Activated T-helper 1 cell treated with anti-CD3 and anti-CD28 coated beads, Interleukin-12 subunit alpha, Interleukin-12 subunit beta, Interleukin-2, Interleukin-4 antibody, amounts not matched to agents 30 ng/mL and 10 ng/mL and 1 ng/mL, durations not matched to agents 14 hours and 24 hours and 36 hours (primary cell): Measurements from ENCODE around the gene UPF2. TPM values are rescaled to one million over a fixed set of nuclear protein-coding genes. Genes with fewer than 3 reads are reported as not detected.
"Not testable (repeated sequence)": the region's sequence is repeated elsewhere in the genome, so short reads cannot be mapped to it uniquely, and the experiment has no call there.

Experiments
- DNase-seq: peaks from one replicate; pipeline ENCODE4 v3.0.0; 2021; ENCODE audit warnings: low spot score
- H3K27ac Mint-ChIP-seq: one replicate; pipeline ENCODE4 v1.8.0; 2021; ENCODE audit warnings: mild to moderate bottlenecking, mixed read lengths
- H3K27me3 Mint-ChIP-seq: one replicate; pipeline ENCODE4 v1.8.0; 2022; ENCODE audit warnings: mild to moderate bottlenecking, moderate library complexity, mixed read lengths; ENCODE audit not compliant: insufficient read depth
- H3K36me3 Mint-ChIP-seq: one replicate; pipeline ENCODE4 v1.8.0; 2021; ENCODE audit warnings: low read depth, mixed read lengths
- H3K4me1 Mint-ChIP-seq: one replicate; pipeline ENCODE4 v1.8.0; 2021; ENCODE audit warnings: low read depth, mixed read lengths
- H3K4me3 Mint-ChIP-seq: one replicate; pipeline ENCODE4 v1.8.0; 2021; ENCODE audit warnings: mild to moderate bottlenecking, moderate library complexity, mixed read lengths
- H3K9me3 Mint-ChIP-seq: one replicate; pipeline ENCODE4 v1.8.0; 2021; ENCODE audit warnings: mixed read lengths
- intact Hi-C: fragments of 100-400 bp; cut with micrococcal nuclease; formaldehyde crosslinking; loops from one replicate; pipeline ENCODE4 v1.15.1; 2024
- total RNA-seq: library from RNA; stranded (reverse); gene quantifications from 2 replicates; pipeline ENCODE4 v1.2.3, GENCODE V29; 2022

The UPF2 gene
- total RNA-seq, 1 donor from 2014 or later: 43.6 TPM

DNA sequence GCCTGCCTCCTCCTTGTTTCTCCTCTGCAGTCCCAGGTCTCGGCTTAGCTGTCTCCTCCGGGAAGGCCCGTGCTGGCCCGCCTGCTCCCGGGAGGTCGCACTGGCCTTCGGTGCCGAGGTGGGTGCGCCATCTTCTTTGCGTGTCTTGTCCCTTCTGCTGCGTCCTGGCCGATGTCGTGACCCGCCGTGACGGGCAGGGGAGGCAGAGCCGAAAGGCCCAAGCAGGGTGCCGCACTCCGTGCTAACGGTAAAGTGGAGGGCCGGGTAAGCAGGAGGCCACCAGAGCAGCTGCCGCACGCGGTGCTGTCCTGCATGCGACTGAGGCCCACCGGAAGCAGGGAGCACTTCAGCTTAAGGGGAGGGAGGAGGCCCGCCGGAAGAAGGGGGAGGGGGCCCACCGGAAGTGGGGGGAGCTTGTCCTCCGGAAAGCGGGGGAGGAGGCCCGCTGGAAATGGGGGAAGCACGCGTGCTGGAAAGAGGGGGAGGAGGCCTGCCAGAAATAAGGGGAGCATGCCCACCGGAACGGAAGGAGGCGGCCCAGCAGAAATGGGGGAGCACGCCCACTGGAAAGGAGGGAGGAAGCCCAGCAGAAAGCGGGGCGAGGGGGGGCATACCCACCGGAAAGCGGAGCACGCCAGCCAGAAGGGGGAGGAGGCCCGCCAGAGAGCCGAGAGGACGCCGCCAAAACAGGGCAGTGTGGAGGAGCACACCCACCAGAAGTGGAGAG is 148.1 kb downstream of the UPF2 start:
- no peaks in the 10 kb centered on the region for H3K27me3 Mint-ChIP-seq
- no peak for DNase-seq
- H3K9me3 Mint-ChIP-seq: no peaks in the 10 kb centered on the region
- intact Hi-C loops: no loop called here
- H3K27ac Mint-ChIP-seq: no peak overlapping the region
- no peaks in the 10 kb centered on the region for H3K36me3 Mint-ChIP-seq
- H3K4me1 Mint-ChIP-seq: no peaks in the 10 kb centered on the region
- no peak overlapping the region for H3K4me3 Mint-ChIP-seq

GRCh38 chr10:11893749-11894278 is 148.8 kb downstream of the UPF2 start:
- intact Hi-C loops: no loop called here
- Mint-ChIP-seq H3K9me3 (no peaks in the 10 kb centered on the region), H3K27ac (no peak overlapping the region), H3K36me3 (no peaks in the 10 kb centered on the region), H3K4me1 (no peaks in the 10 kb centered on the region), H3K27me3 (no peaks in the 10 kb centered on the region), H3K4me3 (no peak overlapping the region)
- no peak for DNase-seq

GRCh38 chr10:11891776-11892486 is 150.7 kb downstream of the UPF2 start:
- H3K4me1 Mint-ChIP-seq: no peaks in the 10 kb centered on the region
- DNase-seq: no peak
- no peaks in the 10 kb centered on the region for H3K27me3 Mint-ChIP-seq
- H3K27ac Mint-ChIP-seq: no peak overlapping the region
- intact Hi-C loops: no loop called here
- no peak overlapping the region for H3K4me3 Mint-ChIP-seq
- H3K36me3 Mint-ChIP-seq: no peaks in the 10 kb centered on the region
- H3K9me3 Mint-ChIP-seq: no peaks in the 10 kb centered on the region

- H3K36me3 Mint-ChIP-seq, DNase-seq, H3K27ac Mint-ChIP-seq, H3K4me3 Mint-ChIP-seq, intact Hi-C loops, H3K27me3 Mint-ChIP-seq, H3K9me3 Mint-ChIP-seq, H3K4me1 Mint-ChIP-seq: not testable (repeated sequence)
Observed at GRCh38 chr10:11889263-11889662, 153.3 kb downstream of the UPF2 start.

- Mint-ChIP-seq H3K36me3 (no peaks in the 10 kb centered on the region), H3K4me1 (no peaks in the 10 kb centered on the region), H3K27ac (no peak overlapping the region), H3K9me3 (no peaks in the 10 kb centered on the region), H3K27me3 (no peaks in the 10 kb centered on the region), H3K4me3 (no peak overlapping the region)
- intact Hi-C loops: no loop called here
- no peak for DNase-seq
Observed at GRCh38 chr10:11887381-11888227, 155.0 kb downstream of the UPF2 start.

- Mint-ChIP-seq H3K27me3 (no peaks in the 10 kb centered on the region), H3K9me3 (no peaks in the 10 kb centered on the region), H3K4me1 (no peaks in the 10 kb centered on the region), H3K4me3 (no peak overlapping the region), H3K36me3 (no peaks in the 10 kb centered on the region), H3K27ac (no peak overlapping the region)
- intact Hi-C loops: no loop called here
- no peak for DNase-seq
Observed at GRCh38 chr10:11886851-11887250, 155.8 kb downstream of the UPF2 start.

DNA sequence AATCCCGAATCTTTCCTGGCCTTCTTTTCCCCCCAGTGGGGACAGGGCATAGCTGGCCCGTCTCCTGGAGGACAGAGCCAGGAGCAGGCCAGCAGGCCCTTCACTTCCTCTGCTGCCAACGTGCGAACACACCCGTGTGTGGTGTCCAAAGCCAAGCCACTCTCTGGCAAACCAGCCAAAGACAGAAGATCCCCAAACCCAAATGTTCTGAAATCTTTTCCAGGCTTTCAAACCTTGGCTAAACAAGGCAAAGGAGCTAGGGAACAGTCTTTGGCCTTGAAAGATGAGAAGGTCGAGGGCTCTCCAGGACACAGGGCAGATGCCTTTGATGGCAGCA is 156.5 kb downstream of the UPF2 start:
- Mint-ChIP-seq H3K27me3 (peaks cover 2% of the 10 kb centered on the region), H3K9me3 (no peaks in the 10 kb centered on the region), H3K4me3 (no peak overlapping the region), H3K36me3 (no peaks in the 10 kb centered on the region), H3K27ac (no peak overlapping the region), H3K4me1 (no peaks in the 10 kb centered on the region)
- DNase-seq: no peak
- intact Hi-C loops: no loop called here

DNA sequence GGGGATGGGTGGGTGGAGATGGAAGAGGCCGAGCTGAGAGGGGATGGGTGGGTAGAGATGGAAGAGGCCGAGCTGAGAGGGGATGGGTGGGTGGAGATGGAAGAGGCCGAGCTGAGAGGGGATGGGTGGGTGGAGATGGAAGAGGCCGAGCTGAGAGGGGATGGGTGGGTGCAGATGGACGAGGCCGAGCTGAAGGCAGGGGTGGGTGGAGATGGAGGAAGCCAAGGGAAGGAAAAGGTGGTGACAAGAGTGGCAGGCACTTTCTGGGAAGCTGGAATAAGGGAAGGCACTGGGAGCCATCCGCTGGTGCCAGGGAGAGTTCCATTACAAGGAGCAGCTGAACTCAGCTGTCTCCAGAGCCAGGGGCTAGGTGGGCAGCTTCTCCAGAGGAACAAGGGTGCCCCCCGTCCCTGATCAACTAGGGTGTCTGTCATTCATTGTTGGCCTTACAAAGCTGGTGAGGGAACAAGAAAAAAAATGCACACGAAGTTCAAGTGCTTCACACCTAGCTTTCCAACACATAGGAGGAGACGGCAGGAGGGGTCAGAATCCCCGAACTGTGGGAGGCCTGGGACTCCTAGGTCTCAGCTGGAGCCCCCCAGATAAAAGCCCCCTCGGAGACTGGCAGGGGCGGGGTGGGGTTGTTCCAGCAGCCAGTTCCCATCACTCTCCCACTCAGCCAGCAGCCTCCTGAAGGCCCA is 157.0 kb downstream of the UPF2 start:
- H3K27me3 Mint-ChIP-seq: peaks cover 2% of the 10 kb centered on the region

GRCh38 chr10:11884706-11885423 is 157.7 kb downstream of the UPF2 start:
- H3K4me1 Mint-ChIP-seq: no peaks in the 10 kb centered on the region
- intact Hi-C loops: no loop called here
- no peak for DNase-seq
- H3K9me3 Mint-ChIP-seq: no peaks in the 10 kb centered on the region
- no peak overlapping the region for H3K4me3 Mint-ChIP-seq
- peaks cover 2% of the 10 kb centered on the region for H3K27me3 Mint-ChIP-seq
- no peak overlapping the region for H3K27ac Mint-ChIP-seq
- no peaks in the 10 kb centered on the region for H3K36me3 Mint-ChIP-seq

More for the DNA sequence above, 157.0 kb downstream of the UPF2 start:
- H3K27ac Mint-ChIP-seq: no peak overlapping the region
- H3K9me3 Mint-ChIP-seq: no peaks in the 10 kb centered on the region
- H3K4me3 Mint-ChIP-seq: no peak overlapping the region
- H3K4me1 Mint-ChIP-seq: no peaks in the 10 kb centered on the region
- intact Hi-C loops: no loop called here
- no peaks in the 10 kb centered on the region for H3K36me3 Mint-ChIP-seq
- no peak for DNase-seq

- Mint-ChIP-seq H3K36me3 (no peaks in the 10 kb centered on the region), H3K9me3 (no peaks in the 10 kb centered on the region), H3K27ac (no peak overlapping the region), H3K4me3 (no peak overlapping the region), H3K4me1 (no peaks in the 10 kb centered on the region), H3K27me3 (peaks cover 2% of the 10 kb centered on the region)
- intact Hi-C loops: no loop called here
- no peak for DNase-seq
Observed at GRCh38 chr10:11882646-11883375, 159.8 kb downstream of the UPF2 start.

DNA sequence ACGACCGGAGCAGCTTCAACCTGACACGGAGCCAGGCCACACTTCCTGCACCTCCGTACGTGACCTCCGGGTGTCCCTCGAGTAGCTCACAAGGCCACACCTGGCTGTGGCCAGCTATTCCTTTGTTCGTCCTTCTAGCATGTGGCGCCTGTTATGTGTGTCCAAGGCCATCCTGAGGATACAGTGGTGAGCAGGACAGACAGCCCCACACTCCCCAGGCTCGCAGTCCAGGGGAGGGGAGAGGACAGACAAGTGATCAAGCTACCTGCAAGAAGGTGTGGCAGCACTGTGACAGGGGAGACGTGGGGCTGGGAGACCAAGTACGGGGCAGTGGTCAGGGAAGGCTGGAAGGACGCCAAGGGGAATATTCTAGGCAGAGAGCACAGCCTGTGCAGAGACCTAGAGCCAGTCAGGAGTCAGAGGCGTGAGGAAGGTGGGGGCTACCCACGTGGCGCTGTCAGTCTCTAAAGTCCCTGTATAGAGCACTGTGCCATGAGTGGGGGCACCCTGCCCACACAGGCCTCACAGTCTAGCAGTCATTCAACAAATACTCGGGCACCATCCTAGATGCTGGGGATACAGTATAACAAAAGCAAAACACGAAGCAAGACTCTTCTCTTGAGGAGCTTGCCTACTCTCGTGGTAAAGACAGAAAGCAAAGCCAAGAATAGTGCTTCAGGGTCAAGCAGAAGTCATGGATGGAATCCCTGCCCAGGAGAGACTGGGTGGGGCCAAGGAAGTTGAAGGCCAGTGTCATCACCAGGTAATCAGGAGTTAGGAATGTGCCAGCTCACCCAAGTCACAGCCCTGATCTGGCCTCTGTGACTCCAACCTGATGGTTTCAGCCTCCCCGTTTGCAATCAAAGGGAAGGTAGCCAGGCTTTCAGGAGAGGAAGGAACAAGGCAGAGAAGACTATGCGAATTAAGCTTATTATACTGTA is 160.9 kb downstream of the UPF2 start:
- intact Hi-C loops: no loop called here
- Mint-ChIP-seq H3K27ac (no peak overlapping the region), H3K4me3 (no peak overlapping the region), H3K36me3 (no peaks in the 10 kb centered on the region), H3K27me3 (peaks cover 3% of the 10 kb centered on the region), H3K9me3 (no peaks in the 10 kb centered on the region), H3K4me1 (no peaks in the 10 kb centered on the region)
- DNase-seq: no peak
